NCI-H187 (cell line): ENCODE data around the gene CALCB.
A peak's percentile ranks its signal among the peaks of the same experiment; 100 is the strongest.

Experiments
- DNase-seq, 2 experiments: peaks; one replicate each; lab custom pipeline; 2025; lab: John Stamatoyannopoulos, UW

The CALCB gene

DNA sequence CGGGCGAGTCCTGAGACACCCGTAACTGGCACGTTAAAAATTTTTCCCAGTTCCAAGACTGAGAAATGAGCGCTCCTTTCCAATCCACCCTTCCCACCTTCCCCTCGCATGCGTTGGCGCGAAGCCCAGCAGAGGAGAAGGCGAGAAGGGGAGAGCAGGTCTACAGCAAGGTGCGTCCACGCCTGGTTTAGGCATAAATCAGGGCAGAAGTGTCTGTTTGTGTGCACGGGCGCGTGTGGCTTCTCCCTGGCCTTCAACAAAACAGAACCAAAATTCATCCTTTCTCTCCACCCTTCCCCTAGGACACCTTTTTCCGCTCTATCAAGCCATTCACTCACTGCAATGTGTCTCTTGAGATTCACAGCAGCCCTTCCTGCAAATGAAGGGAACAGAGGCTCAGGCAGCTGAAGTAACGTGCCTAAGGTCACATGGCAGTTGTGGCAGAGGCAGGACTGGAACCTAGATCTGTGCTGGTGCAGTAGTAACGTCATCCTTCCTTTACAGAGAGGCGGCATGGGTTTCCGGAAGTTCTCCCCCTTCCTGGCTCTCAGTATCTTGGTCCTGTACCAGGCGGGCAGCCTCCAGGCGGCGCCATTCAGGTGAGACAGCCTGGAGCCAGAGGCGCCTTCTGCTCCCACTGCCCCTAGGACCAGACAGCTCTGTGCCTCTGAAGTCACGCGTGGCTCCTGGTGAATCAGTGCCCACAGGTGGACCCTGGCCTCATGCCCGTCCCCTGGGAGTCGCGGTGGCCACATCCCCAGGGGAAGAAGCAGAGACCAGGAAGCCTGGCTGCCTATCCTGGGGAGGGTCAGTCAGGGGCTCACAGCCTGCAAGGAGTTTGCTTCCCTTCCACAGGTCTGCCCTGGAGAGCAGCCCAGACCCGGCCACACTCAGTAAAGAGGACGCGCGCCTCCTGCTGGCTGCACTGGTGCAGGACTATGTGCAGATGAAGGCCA lies 1.1 kb downstream of the CALCB start:
- DNase-seq = peak; percentile 86 to 91

- DNase-seq = no peak
These were observed 1.8 kb downstream of the CALCB start for GRCh38 chr11:15075162-15075526.

DNA sequence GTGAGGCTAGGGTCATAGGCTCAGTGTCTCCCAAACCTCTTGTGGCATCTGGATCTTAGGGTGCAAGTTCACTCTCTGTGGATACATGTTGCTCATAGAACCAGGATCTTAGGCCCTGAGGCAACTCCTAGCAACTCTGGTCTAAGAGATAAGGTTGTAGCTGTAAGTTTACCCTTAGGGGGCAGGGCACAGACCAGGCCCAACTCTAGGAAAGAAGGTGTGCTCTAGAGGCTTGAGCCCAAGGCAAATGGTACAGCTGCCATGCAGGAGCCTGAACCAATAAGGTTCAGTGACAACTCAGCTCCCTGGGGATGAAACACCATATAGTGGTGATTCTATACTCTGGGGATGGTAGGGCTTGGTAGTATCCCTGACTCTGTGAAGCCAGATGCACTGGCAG lies 17.8 kb downstream of the CALCB start:
- DNase-seq = no peak

DNA sequence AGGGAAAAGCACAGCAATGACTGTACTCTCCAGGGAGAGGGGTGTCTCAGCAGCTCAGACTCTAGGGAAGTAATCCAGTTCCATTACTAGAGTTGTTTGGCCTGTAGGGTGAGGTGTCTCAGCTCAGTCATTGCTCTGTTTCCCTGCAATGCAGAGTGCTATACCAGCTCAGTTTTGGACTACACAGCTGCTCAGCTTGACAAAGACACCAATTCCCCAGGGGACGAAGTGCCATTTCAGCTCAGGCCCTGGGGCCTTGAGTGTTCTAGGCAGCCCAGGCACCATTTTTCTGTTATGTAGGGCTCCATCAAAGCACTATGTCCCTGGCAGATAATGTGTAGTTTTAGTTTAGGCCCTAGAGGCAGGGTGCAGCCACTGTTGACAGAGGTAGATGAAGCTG lies 18.2 kb downstream of the CALCB start:
- DNase-seq = peak; percentile 12 to 49

DNA sequence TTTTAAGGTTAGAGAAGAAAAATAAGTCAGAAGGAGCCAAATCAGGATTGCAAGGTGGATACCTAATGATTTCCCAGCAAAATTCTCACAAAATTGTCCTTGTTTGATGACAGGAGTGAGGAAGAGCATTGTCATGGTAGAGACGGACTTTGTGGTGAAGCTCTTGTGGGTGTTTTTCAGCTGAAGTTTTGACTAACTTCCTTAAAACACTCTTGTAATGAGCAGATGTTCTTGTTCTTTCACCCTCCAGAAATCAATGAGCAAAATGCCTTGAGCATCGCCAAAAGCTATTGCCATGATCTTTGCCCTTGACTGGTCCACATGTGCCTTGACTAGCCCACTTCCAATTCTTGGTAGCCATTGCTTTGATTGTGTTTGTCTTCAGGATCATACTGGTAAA lies 20.0 kb downstream of the CALCB start:
- DNase-seq = no peak

- no peak for DNase-seq
These were observed 22.4 kb downstream of the CALCB start for GRCh38 chr11:15095736-15096228.

- DNase-seq = no peak
These were observed 24.0 kb downstream of the CALCB start for GRCh38 chr11:15097411-15097810.

DNA sequence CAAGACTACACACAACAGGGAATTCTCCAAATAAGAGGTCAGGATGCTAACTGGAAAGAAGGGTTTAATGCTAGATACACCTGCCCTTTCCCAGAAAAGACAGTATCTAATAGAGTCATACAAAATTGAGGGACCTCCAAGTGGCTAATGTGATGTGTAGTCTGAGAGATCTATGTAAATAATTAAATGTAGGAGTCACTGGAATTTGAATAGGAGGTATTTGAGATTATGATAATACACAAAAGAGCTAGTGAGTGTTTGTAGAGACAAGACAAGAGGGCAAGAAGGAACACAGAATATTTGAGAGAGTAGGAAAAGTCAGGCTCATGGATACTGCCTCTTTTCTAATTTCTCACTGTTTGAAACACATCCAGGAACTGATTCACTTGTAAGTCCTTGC lies 25.9 kb downstream of the CALCB start:
- no peak for DNase-seq

DNA sequence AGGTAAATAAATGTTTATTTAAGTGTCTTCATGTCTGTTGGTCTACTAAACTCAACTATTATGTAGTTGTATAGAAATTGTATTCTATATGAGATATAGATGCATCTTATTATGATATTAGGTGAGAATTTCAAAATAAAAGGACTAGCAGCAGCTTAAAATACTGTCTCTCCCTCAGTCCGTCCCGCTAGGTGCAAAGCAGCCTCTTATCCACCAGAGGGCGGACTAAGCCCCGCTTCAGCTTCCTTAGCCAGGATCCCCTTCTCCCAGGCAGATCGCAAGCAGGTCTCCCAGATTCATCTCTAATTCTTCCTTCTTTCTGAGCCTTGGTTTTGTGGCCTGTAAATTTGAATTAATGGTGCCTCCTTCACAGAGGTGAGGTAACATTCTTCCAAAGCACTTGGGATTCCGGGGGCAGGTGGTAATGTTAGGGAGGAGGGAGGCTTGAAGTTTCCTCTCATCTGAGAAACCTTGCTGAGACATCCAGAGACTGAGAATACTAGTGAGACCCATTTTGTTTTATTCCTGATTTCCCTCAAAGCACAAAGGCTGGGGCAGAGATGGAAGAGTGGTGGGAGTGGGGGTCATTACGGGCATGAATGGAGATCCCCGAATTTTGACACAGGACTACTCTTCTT lies 27.8 kb downstream of the CALCB start:
- peak; percentile 40 to 53 for DNase-seq

GRCh38 chr11:15104166-15104565 lies 30.8 kb downstream of the CALCB start:
- DNase-seq = no peak

DNA sequence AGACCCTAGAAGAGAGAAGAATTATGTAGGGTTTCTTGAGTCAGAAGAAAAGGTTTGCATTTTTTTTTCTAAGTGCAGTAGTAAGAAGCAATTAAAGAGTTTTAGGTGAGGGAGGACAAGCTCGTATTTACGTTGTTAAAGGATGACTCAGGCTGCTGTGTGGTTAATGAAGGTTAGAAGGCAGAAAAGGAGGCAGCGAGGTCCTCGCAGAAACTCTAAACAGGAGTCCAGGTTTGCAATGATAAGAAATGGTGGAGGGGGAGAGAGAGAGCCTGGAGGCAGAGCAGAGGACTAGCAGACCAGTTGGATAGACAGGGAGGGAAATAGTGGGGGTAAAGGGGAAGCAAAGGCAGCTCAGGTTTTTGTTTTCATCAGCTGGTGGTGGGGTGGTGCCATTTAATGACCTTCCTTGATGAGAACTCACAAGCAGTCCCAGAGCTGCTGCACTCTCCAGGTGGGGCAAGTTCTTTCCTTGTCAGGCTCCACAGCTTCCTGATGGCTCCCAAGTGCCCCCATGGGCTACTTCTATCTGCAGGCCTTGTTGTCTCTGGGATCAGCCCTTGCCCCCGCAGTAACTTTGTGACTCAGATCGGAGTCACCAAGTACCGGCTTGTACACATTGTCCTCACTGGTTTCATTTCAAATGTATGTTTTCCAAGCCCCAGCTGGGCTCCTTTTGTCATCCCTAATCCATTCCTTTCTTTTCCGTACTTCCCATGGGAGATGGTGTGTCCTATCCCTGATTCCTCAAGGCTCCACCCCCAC lies 33.0 kb downstream of the CALCB start:
- DNase-seq = no peak

GRCh38 chr11:15107730-15108515 lies 34.5 kb downstream of the CALCB start:
- no peak for DNase-seq

- no peak for DNase-seq
These were observed 35.3 kb downstream of the CALCB start for GRCh38 chr11:15108592-15109130.

DNA sequence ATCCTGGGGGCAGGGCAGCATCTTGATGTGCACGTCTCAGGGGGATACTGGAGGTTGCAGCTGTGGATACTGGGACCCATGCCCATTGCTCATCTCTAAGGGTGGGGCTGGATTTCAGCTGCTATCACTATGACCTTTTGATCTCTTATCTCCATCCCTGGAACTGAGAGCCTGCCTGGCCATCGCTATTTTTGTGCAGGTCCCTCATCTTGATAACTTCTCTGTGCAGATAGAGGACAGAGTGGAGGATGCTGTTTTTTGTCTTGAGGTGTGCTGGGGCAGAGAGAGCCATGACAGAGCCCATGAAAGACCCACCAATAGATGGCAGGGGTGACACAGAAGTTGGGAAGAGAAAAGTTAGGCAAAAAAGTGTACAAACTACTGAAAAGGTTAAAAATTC lies 36.2 kb downstream of the CALCB start:
- no peak for DNase-seq

GRCh38 chr11:15111215-15111614 lies 37.8 kb downstream of the CALCB start:
- DNase-seq = no peak

DNA sequence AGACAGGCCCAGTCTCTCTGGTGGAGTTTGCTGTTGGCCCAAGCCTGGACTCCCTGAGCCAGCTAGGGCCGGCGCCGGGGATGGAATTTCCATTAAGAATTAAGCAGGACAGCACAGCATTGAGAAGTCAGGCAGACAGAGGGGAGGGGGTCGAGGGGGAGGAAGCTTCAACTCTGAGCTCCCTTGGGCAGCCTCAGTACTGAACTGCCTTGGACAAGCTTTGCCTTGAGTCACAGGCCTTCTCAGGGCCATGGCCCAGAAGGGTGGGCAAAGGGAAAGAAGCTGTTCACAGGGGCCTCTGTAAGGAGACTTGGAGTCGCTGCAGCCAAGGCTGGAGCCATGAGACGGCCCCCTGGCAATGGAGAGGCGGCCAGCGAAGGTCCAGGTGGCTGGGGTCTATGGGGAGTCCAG lies 38.7 kb downstream of the CALCB start:
- no peak for DNase-seq

DNA sequence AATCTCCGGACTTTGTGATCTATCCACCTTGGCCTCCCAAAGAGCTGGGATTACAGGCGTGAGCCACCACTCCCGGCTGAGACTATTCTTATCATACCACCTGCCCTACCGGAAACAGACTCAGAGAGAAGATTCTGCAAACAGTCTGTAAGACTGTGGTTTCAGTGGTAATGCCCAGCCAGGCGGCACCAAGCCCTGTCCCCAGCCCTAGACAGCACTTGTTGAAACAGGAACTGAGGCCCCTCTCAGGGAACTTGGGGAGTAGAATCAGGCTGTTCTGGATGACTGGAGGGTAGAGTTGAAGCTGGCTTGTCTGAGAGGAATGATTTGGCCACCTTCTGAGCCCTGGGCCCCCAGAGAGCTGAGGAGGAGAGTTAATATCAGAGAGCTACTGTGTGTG lies 40.0 kb downstream of the CALCB start:
- DNase-seq = no peak

DNA sequence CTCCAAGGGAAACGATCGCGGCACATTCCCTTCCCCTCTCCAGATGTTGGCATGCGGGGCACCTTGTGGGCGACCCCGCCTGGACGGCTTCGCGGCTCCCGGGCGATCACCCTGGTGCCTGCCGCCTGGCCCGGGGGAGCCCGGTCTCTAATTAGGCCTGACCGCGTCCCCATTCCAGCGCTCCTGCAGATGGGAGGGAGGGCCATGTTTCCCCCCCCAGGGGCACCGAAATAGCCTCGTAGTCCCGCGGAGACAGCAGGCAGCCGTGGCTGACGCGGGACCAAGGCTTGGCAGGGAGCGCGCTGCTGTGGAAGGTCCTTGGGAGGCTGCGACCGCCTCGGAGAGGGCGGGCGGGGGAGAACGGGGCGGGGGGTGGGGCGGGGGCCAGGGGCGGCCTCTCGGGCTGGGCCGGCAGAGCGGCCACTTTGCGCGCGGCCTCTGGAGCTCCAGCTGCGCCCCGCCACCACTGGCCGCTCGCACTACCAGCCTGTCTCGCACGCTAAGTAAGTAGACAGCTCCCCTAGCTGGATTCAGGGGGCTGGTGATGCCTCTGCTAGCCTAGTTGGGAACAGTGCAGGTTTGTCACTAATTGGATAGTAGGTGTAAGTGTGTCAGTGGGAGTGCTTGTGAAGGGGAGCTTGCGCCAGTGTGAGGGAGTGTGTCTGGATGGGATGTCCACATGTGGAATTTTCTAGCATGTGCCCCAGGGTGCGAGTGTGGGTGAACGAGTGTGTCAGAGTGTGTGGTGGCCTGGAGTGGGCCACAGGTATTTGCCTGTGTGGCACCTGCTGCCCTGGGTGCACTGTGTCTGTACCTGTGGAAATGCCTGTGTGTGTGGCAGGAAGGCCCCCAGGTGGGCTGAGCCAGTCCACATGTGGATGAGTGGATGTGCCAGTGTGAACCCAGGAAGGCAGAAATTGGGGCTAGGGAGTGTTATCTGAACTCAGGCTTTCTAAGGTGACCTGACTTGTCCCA lies 41.4 kb downstream of the CALCB start, which contains the start of gene INSC:
INSC (plus strand) TSS at position 423 of the 975 bp plus-strand sequence. CDS start 34,252 bp downstream, outside the sequence.
- no peak for DNase-seq

- DNase-seq = no peak
These were observed 42.3 kb downstream of the CALCB start for GRCh38 chr11:15115686-15116085.

- DNase-seq = no peak
These were observed 44.4 kb downstream of the CALCB start for GRCh38 chr11:15117751-15118150.
